ENCODE data around the gene KIAA1210.

KIAA1210 gene

GRCh38 chrX:119121341-119121740 is 6.3 kb downstream of the KIAA1210 start:
- DNase-seq (ENCODE audit: low spot score) = no peak
- Histone ChIP-seq H3K27me3 (ENCODE audit: insufficient read depth, poor library complexity, severe bottlenecking) (no peaks in the 10 kb centered on the region), H3K4me3 (ENCODE audit: severe bottlenecking) (no peak overlapping the region), H3K36me3 (ENCODE audit: low read depth) (no peaks in the 10 kb centered on the region), H3K27ac (ENCODE audit: poor library complexity, severe bottlenecking) (no peak overlapping the region), H3K4me1 (ENCODE audit: insufficient read depth, poor library complexity, severe bottlenecking) (no peaks in the 10 kb centered on the region), H3K9me3 (ENCODE audit: severe bottlenecking) (no peaks in the 10 kb centered on the region)
- no peak for TF ChIP-seq CTCF (IDR thresholded peaks at IDR 0.05; ENCODE audit: poor library complexity, severe bottlenecking)
- ATAC-seq (ENCODE audit: low read depth) = no peak

- TF ChIP-seq CTCF (IDR thresholded peaks at IDR 0.05; ENCODE audit: poor library complexity, severe bottlenecking) = peak; percentile 57
- Histone ChIP-seq H3K27me3 (ENCODE audit: insufficient read depth, poor library complexity, severe bottlenecking) (no peaks in the 10 kb centered on the region), H3K36me3 (ENCODE audit: low read depth) (no peaks in the 10 kb centered on the region), H3K4me3 (ENCODE audit: severe bottlenecking) (no peak overlapping the region), H3K9me3 (ENCODE audit: severe bottlenecking) (no peaks in the 10 kb centered on the region), H3K27ac (ENCODE audit: poor library complexity, severe bottlenecking) (no peak overlapping the region), H3K4me1 (ENCODE audit: insufficient read depth, poor library complexity, severe bottlenecking) (no peaks in the 10 kb centered on the region)
- peak; percentile 64 for ATAC-seq (ENCODE audit: low read depth)
- no peak for DNase-seq (ENCODE audit: low spot score)
Measured at GRCh38 chrX:119118780-119119395, 8.7 kb downstream of the KIAA1210 start.

GRCh38 chrX:119107206-119107605 is 20.4 kb downstream of the KIAA1210 start:
- Histone ChIP-seq H3K27ac (ENCODE audit: poor library complexity, severe bottlenecking) (no peak overlapping the region), H3K9me3 (ENCODE audit: severe bottlenecking) (no peaks in the 10 kb centered on the region), H3K27me3 (ENCODE audit: insufficient read depth, poor library complexity, severe bottlenecking) (no peaks in the 10 kb centered on the region), H3K4me1 (ENCODE audit: insufficient read depth, poor library complexity, severe bottlenecking) (no peaks in the 10 kb centered on the region), H3K4me3 (ENCODE audit: severe bottlenecking) (no peak overlapping the region), H3K36me3 (ENCODE audit: low read depth) (no peaks in the 10 kb centered on the region)
- TF ChIP-seq CTCF (IDR thresholded peaks at IDR 0.05; ENCODE audit: poor library complexity, severe bottlenecking) = no peak
- ATAC-seq (ENCODE audit: low read depth) (no peak), DNase-seq (ENCODE audit: low spot score) (no peak)

- H3K9me3 ChIP-seq (ENCODE audit: severe bottlenecking) = no peaks in the 10 kb centered on the region
- no peaks in the 10 kb centered on the region for H3K27me3 ChIP-seq (ENCODE audit: insufficient read depth, poor library complexity, severe bottlenecking)
- ATAC-seq (ENCODE audit: low read depth) = no peak
- TF ChIP-seq CTCF (IDR thresholded peaks at IDR 0.05; ENCODE audit: poor library complexity, severe bottlenecking) = no peak
- H3K4me1 ChIP-seq (ENCODE audit: insufficient read depth, poor library complexity, severe bottlenecking) = no peaks in the 10 kb centered on the region
- H3K36me3 ChIP-seq (ENCODE audit: low read depth) = no peaks in the 10 kb centered on the region
- no peak for DNase-seq (ENCODE audit: low spot score)
- no peak overlapping the region for H3K27ac ChIP-seq (ENCODE audit: poor library complexity, severe bottlenecking)
- no peak overlapping the region for H3K4me3 ChIP-seq (ENCODE audit: severe bottlenecking)
Measured at GRCh38 chrX:119105826-119106225, 21.8 kb downstream of the KIAA1210 start.

GRCh38 chrX:119101168-119101567 is 26.4 kb downstream of the KIAA1210 start:
- no peak for ATAC-seq (ENCODE audit: low read depth)
- no peaks in the 10 kb centered on the region for H3K9me3 ChIP-seq (ENCODE audit: severe bottlenecking)
- H3K36me3 ChIP-seq (ENCODE audit: low read depth) = no peaks in the 10 kb centered on the region
- no peaks in the 10 kb centered on the region for H3K4me1 ChIP-seq (ENCODE audit: insufficient read depth, poor library complexity, severe bottlenecking)
- DNase-seq (ENCODE audit: low spot score) = no peak
- TF ChIP-seq CTCF (IDR thresholded peaks at IDR 0.05; ENCODE audit: poor library complexity, severe bottlenecking) = no peak
- H3K27ac ChIP-seq (ENCODE audit: poor library complexity, severe bottlenecking) = no peak overlapping the region
- H3K27me3 ChIP-seq (ENCODE audit: insufficient read depth, poor library complexity, severe bottlenecking) = no peaks in the 10 kb centered on the region
- H3K4me3 ChIP-seq (ENCODE audit: severe bottlenecking) = no peak overlapping the region
